A549 (cell line): ENCODE data around the gene MAG.

ENCODE experiments used
- BCL3 ChIP-seq: fragments of >200 bp; sonication (Bioruptor Twin); formaldehyde crosslinking; IDR thresholded peaks from 3 replicates; pipeline ENCODE4 v1.6.1; 2016
- CTCF ChIP-seq: fragments of >200 bp; sonication (Bioruptor Twin); formaldehyde crosslinking; IDR thresholded peaks from 3 replicates; pipeline ENCODE4 v1.5.1; 2016
- ZFP36 ChIP-seq: fragments of 450-650 bp; IDR thresholded peaks from 2 replicates; pipeline ENCODE4 v1.6.1; 2014; ENCODE audit warnings: borderline replicate concordance; ENCODE audit not compliant: partially characterized antibody

- TF ChIP-seq CTCF, result no peak
- TF ChIP-seq BCL3, result no peak
- no peak for TF ChIP-seq ZFP36
These were observed 37.3 kb upstream of the MAG start for GRCh38 chr19:35254341-35255297.
